G401 (cell line): ENCODE data around the gene POLA2. TPM values are rescaled to one million over a fixed set of nuclear protein-coding genes. Genes with fewer than 3 reads are reported as not detected.

Experiments used
- DNase-seq: peaks from one replicate; pipeline ENCODE4 v3.0.0-alpha.2; 2015; ENCODE audit warnings: low spot score
- in situ Hi-C: cut with HindIII; loops from 2 replicates; pipeline ENCODE4 v1.10.0; 2016; ENCODE audit warnings: low sequenced_read_pairs, mixed read lengths
- total RNA-seq: library from RNA; depleted of rRNA; stranded (reverse); fragments of >200 nt; shearing (Covaris generic); gene quantifications from 2 replicates; pipeline ENCODE4 v1.2.3, GENCODE V29; 2014

The POLA2 gene
- total RNA-seq, 1 experiment from 2014 or later = 19.4 TPM

DNA sequence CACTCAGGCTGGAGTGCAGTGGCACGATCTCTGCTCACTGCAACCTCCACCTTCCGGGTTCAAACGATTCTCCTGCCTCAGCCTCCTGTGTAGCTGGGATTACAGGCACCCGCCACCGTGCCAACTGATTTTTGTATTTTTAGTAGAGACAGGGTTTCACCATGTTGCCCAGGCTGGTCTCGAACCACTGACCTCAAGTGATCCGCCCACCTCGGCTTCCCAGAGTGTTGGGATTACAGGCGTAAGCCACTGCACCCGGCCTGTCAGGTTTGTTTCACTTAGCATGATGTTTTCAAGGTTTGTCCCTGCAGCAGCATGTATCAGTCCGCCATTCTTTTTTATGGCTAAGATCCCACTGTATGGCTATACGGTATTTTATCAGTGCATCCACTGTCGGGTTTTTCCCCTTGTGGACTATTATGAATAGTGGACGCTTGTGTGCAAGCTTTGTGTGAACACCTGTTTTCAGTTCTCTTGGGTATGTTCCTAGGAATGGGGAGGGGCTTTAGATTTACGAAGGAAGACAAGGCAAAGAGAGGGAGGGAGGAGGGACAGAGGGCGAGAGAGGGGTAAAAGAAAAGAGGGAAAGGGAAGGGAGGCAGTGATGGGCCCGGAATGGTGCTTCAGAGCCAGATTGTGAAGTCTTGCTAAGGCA is 39.0 kb downstream of the POLA2 start:
- in situ Hi-C loops = no loop called here
- DNase-seq = no peak

GRCh38 chr11:65301491-65302329 is 39.9 kb downstream of the POLA2 start:
- no peak for DNase-seq
- in situ Hi-C loops = no loop called here

- DNase-seq = no peak
- in situ Hi-C loops = no loop called here
Measured at GRCh38 chr11:65303555-65303954, 41.8 kb downstream of the POLA2 start.

DNA sequence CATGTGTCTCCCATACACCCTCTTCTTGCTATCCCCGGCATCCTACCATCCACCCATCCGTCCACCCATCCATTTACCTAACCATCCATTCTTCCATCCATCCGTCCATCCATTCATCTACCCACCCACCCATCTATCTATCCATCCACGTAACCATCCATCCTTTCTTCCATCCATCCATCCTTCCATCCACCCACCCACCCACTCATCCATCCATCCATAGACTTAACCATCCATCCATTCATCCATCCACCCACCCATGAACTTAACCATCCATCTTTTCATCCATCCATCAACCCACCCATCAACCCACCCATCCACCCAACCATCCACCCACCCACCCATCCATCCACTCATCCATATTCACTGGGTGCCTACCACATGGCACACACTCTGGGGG is 42.3 kb downstream of the POLA2 start:
- in situ Hi-C loops = no loop called here
- DNase-seq = no peak

DNA sequence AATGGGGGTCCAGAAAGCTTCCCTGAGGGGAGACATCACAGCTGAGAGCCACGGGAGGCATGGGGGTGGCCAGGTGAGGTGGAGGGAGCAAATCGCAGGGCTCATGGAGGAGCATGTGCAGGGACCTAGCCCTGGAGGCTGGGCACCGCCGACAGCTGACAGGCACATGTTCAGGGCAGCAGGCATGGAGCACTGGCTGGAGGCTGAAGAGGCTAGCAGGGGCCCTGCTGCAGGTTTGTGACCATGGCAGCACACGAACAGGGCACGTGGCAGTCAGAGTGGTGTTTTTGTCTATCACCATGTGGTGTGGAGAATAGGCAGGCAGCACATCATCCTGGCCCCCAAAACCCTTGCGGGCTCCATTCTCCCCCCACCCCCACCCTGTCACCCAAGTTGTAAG is 42.9 kb downstream of the POLA2 start:
- in situ Hi-C loops = no loop called here
- no peak for DNase-seq

DNA sequence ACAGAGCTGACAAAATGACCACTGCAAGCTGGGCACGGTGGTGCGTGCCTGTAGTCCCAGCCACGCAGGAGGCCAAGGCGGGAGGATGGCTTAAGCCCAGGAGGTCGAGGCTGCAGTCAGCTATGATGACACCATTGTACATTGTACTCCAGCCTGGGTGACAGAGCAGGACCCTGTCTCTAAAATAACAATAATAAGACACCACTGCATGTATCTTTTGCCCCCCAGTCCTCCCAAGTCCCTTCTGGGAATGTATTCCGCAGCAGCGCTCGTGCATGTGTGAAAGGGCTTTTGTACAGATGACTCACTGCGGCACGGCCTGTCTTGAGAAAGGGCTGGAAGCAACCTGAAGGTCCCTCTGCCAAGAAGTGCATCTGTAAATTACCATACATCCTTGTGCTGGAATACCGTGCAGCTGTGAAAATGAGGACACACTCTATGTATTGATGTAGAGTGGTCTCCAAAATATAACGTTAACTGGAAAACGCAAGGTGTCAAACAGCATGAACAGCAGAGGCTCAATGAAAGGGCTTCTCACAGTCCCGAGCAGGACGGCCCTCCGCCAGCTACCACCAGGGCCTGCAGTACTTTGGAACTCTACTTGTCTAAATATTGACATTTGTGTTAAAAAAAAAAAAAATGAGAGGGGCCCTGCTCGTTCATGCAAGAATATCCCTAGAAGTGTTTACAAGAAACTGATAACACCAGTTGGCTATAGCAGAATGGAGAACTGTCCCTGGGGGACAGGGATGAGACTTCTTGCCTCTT is 43.9 kb downstream of the POLA2 start:
- in situ Hi-C loops = no loop called here

GRCh38 chr11:65307298-65308229 is 45.8 kb downstream of the POLA2 start:
- in situ Hi-C loops = no loop called here
- no peak for DNase-seq

More for the DNA sequence above, 43.9 kb downstream of the POLA2 start:
- DNase-seq = no peak

GRCh38 chr11:65308281-65308891 is 46.6 kb downstream of the POLA2 start:
- DNase-seq = no peak
- in situ Hi-C loops = no loop called here

DNA sequence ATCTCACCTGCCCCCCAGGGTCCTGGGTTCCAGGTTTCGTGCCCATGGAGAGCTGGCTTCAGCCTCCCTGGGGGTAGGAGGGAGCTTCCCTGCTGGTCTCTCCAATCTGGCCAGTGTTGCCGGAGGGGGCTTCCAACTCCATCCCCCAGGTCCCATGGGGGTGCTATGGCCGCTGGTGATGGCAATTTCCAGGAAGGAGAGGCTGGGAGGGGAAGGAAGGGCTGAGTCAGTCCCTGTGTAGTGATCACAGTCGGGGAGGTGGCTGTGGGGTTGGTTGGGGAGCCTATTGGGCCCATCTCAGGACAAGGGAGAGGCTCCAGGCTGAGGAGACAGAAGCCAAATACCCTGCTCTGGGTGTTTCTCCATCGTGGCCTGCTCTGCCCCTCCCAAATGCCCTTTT is 47.2 kb downstream of the POLA2 start:
- DNase-seq = no peak
- in situ Hi-C loops = no loop called here

- in situ Hi-C loops = no loop called here
- no peak for DNase-seq
Measured at GRCh38 chr11:65310215-65310614, 48.5 kb downstream of the POLA2 start.

GRCh38 chr11:65310736-65311135 is 49.0 kb downstream of the POLA2 start:
- in situ Hi-C loops = no loop called here
- DNase-seq = no peak

DNA sequence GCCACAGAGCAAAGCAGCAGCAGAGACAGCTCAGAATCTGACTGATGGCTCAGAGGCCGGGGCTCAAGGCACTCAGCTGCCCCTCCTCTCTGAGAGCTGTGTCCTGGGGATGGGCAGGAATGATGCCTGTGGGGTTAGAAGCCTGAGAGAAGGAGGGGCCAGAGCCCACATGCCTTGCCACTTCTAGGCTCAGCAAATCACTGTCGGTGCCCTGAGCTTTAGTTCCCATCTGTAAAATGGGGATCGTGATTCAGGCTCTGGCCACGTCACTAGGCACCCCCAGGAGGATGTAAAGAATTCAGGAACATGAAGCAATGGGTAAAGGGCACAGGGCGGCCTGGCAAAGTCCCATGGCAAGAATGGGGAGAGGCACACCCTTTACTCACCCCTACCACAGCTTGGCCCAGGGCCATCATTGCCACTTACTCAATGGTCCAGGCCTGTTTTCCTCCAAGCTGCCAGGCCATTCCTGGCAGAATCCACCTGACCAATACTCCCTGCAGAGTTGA is 49.5 kb downstream of the POLA2 start:
- DNase-seq = no peak
- in situ Hi-C loops = no loop called here

- peak; percentile 68 for DNase-seq
Measured at GRCh38 chr11:65314501-65315203, 52.9 kb downstream of the POLA2 start, which contains the start of gene CDC42EP2. TSS of gene CDC42EP2 (plus strand) at chr11:65314866. CDS start at chr11:65320899, 6,033 bp downstream.

GRCh38 chr11:65315204-65315865 is 53.6 kb downstream of the POLA2 start:
- peak; percentile 61 for DNase-seq
- in situ Hi-C loops = no loop called here

More at GRCh38 chr11:65314501-65315203, 52.9 kb downstream of the POLA2 start, which contains the start of gene CDC42EP2:
- in situ Hi-C loops = no loop called here

DNA sequence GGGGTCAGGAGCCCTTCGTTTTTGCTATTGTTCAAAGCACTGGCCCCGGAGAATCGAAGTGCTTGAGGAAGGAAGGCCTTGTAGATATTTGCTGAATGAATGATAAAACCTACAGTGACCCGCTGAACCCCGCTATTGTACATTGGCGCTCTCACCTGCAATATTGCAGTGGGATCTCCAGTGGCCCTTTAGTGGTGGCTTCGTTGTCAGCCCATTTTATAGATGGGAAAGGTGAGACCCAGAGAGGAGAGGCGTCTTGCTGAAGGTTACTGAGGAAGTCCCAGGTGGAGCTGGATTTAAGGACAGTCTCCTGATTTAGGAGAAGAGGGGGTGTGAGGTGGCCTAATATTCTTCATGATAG is 54.1 kb downstream of the POLA2 start:
- in situ Hi-C loops = no loop called here
- no peak for DNase-seq

- in situ Hi-C loops = no loop called here
- DNase-seq = no peak
Measured at GRCh38 chr11:65316227-65317024, 54.7 kb downstream of the POLA2 start.
